Calu3 (cell line): ENCODE measurements around the gene RPSA. TPM values are rescaled to one million over a fixed set of nuclear protein-coding genes. Genes with fewer than 3 reads are reported as not detected.
A peak's percentile ranks its signal among the peaks of the same experiment; 100 is the strongest.
"Not testable (repeated sequence)": the region's sequence is repeated elsewhere in the genome, so short reads cannot be mapped to it uniquely, and the experiment has no call there.

Experiments used
- BruUV-seq: library from RNA; stranded (reverse); fragments of 400-500 nt; replicated peaks from 2 replicates; lab custom pipeline; 2021; lab: Mats Ljungman, UMichigan
- CTCF ChIA-PET: fragments of 300-600 bp; sonication (Branson Sonifier 250); formaldehyde crosslinking; loops from one replicate; lab custom pipeline; 2022; ENCODE audit warnings: antibody characterized with exemption; lab: Charles Lee
- DNase-seq: peaks from one replicate; pipeline ENCODE4 v3.0.0; 2022
- H3K27ac Mint-ChIP-seq: one replicate; pipeline ENCODE4 v1.8.0; 2022; ENCODE audit warnings: mixed read lengths; ENCODE audit not compliant: unreplicated experiment
- H3K27me3 Mint-ChIP-seq: one replicate; pipeline ENCODE4 v1.8.0; 2022; ENCODE audit warnings: mixed read lengths; ENCODE audit not compliant: unreplicated experiment
- H3K36me3 Mint-ChIP-seq: one replicate; pipeline ENCODE4 v1.8.0; 2022; ENCODE audit warnings: mild to moderate bottlenecking, moderate library complexity, mixed read lengths; ENCODE audit not compliant: insufficient read depth, unreplicated experiment
- H3K4me1 Mint-ChIP-seq: one replicate; pipeline ENCODE4 v1.8.0; 2022; ENCODE audit warnings: mild to moderate bottlenecking, low read depth, mixed read lengths; ENCODE audit not compliant: unreplicated experiment
- H3K4me3 Mint-ChIP-seq: one replicate; pipeline ENCODE4 v1.8.0; 2022; ENCODE audit warnings: mild to moderate bottlenecking, low read depth, moderate library complexity, mixed read lengths; ENCODE audit not compliant: unreplicated experiment
- H3K9me3 Mint-ChIP-seq: one replicate; pipeline ENCODE4 v1.8.0; 2022; ENCODE audit warnings: low read depth, mixed read lengths; ENCODE audit not compliant: unreplicated experiment
- intact Hi-C: fragments of 100-400 bp; cut with micrococcal nuclease; formaldehyde crosslinking; loops from one replicate; pipeline ENCODE4 v1.10.0; 2022; ENCODE audit not compliant: unreplicated experiment
- total RNA-seq: library from RNA; stranded (reverse); gene quantifications from 2 replicates; pipeline ENCODE4 v1.2.3, GENCODE V29; 2022
- TF ChIP-seq, protein P1 (sequence below): fragments of 200-600 bp; IDR thresholded peaks from one replicate; pipeline ENCODE4 v1.8.0; 2022; ENCODE audit warnings: antibody characterized with exemption; ENCODE audit not compliant: unreplicated experiment

Gene RPSA
- total RNA-seq, 1 experiment from 2014 or later: 904 TPM

DNA sequence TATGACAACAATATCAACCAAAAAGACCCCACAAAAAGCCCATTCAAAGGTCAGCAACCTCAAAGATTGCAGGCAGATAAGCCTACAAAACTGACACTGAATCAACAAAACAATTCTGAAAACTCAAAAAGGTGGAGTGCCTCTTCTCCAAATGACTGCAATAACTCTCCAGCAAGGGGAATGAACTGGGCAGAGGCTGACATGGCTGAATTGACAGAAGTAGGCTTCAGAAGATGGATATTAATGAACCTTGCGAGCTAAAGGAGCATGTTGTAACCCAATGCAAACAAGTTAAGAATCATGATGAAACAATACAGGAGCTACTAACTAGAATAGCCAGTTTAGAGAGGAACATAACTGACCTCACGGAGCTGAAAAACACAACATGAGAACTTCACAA, 43.7 kb upstream of the RPSA start:
- CTCF ChIA-PET: no interaction called here
- H3K4me1 Mint-ChIP-seq: peaks cover 20% of the 10 kb centered on the region
- no peak overlapping the region for H3K27ac Mint-ChIP-seq

GRCh38 chr3:39370450-39370849, 36.1 kb upstream of the RPSA start:
- BruUV-seq, H3K4me1 Mint-ChIP-seq, DNase-seq, H3K9me3 Mint-ChIP-seq, intact Hi-C loops, H3K27ac Mint-ChIP-seq, H3K36me3 Mint-ChIP-seq, CTCF ChIA-PET, H3K4me3 Mint-ChIP-seq: not testable (repeated sequence)
- peaks cover 24% of the 10 kb centered on the region for H3K27me3 Mint-ChIP-seq

More for the DNA sequence above, 43.7 kb upstream of the RPSA start:
- DNase-seq: no peak
- no peaks in the 10 kb centered on the region for H3K9me3 Mint-ChIP-seq
- intact Hi-C loops: no loop called here
- BruUV-seq: no TSS peak
- H3K27me3 Mint-ChIP-seq: no peaks in the 10 kb centered on the region
- H3K4me3 Mint-ChIP-seq: no peak overlapping the region
- H3K36me3 Mint-ChIP-seq: no peaks in the 10 kb centered on the region
- TF ChIP-seq, protein P1, sequence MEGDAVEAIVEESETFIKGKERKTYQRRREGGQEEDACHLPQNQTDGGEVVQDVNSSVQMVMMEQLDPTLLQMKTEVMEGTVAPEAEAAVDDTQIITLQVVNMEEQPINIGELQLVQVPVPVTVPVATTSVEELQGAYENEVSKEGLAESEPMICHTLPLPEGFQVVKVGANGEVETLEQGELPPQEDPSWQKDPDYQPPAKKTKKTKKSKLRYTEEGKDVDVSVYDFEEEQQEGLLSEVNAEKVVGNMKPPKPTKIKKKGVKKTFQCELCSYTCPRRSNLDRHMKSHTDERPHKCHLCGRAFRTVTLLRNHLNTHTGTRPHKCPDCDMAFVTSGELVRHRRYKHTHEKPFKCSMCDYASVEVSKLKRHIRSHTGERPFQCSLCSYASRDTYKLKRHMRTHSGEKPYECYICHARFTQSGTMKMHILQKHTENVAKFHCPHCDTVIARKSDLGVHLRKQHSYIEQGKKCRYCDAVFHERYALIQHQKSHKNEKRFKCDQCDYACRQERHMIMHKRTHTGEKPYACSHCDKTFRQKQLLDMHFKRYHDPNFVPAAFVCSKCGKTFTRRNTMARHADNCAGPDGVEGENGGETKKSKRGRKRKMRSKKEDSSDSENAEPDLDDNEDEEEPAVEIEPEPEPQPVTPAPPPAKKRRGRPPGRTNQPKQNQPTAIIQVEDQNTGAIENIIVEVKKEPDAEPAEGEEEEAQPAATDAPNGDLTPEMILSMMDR: no peak

- no TSS peak for BruUV-seq
- H3K27me3 Mint-ChIP-seq: peaks cover 24% of the 10 kb centered on the region
- DNase-seq: no peak
- no peak overlapping the region for H3K27ac Mint-ChIP-seq
- CTCF ChIA-PET: no interaction called here
- no peak overlapping the region for H3K4me3 Mint-ChIP-seq
- peaks cover 5% of the 10 kb centered on the region for H3K9me3 Mint-ChIP-seq
- TF ChIP-seq, protein P1: no peak
- H3K36me3 Mint-ChIP-seq: peaks cover 5% of the 10 kb centered on the region
- intact Hi-C loops: no loop called here
- H3K4me1 Mint-ChIP-seq: peaks cover 1% of the 10 kb centered on the region
Measured at GRCh38 chr3:39372833-39373232, 33.7 kb upstream of the RPSA start.

- TF ChIP-seq, protein P1: no peak
- no peak overlapping the region for H3K4me3 Mint-ChIP-seq
- CTCF ChIA-PET: interaction anchor here (1.1 to 3.2 kb wide), 2 partner anchors 89 to 187 kb away, joined by 6 to 31 read pairs; no protein-coding TSS in a partner anchor
- H3K27me3 Mint-ChIP-seq: no peaks in the 10 kb centered on the region
- no peak overlapping the region for H3K27ac Mint-ChIP-seq
- H3K36me3 Mint-ChIP-seq: peaks cover 10% of the 10 kb centered on the region
- peaks cover 9% of the 10 kb centered on the region for H3K4me1 Mint-ChIP-seq
- no peak for DNase-seq
- BruUV-seq: no TSS peak
- H3K9me3 Mint-ChIP-seq: no peaks in the 10 kb centered on the region
- intact Hi-C loops: no loop called here
Measured at GRCh38 chr3:39376959-39377634, 29.4 kb upstream of the RPSA start.

DNA sequence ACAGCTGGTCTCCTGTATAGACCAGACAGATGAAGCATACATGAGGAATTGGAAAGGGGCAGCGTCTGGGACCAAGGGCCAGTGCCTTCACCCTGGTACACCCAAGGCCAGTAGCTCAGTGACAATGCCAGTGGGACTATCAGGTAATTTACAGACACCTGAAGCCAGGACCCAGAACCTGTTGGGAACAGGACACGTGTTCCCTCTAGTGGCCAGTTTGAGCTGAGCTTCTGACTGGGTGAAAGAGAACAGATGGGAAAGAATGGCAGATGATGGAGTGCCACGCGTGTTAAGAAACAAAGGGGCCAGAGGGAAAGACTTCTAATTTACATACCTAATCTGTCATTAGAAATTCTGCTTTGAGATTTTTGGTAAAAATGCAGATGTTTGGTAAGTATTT, 28.4 kb upstream of the RPSA start:
- CTCF ChIA-PET: interaction anchor here (0.8 to 3.2 kb wide), 7 partner anchors 29 to 253 kb away, joined by 3 to 32 read pairs (median 5); partner anchors contain the start of gene CX3CR1
- Mint-ChIP-seq H3K4me1 (peaks cover 9% of the 10 kb centered on the region), H3K27me3 (no peaks in the 10 kb centered on the region), H3K36me3 (peaks cover 12% of the 10 kb centered on the region), H3K27ac (no peak overlapping the region), H3K4me3 (no peak overlapping the region), H3K9me3 (no peaks in the 10 kb centered on the region)
- peak; percentile 71 for DNase-seq
- intact Hi-C loops: loop anchor here (2.0 kb wide), 2 partner anchors 85 to 189 kb away; no protein-coding TSS in a partner anchor
- BruUV-seq: no TSS peak
- TF ChIP-seq, protein P1: peak; percentile 57
